Upper lobe of left lung (tissue), 4 donors: ENCODE data around the gene APBA3.

Experiments
- EP300 ChIP-seq, 4 donors: sonication (generic); formaldehyde crosslinking; IDR thresholded peaks; one replicate each; pipeline ENCODE4 v1.5.1; 2017; ENCODE audit warnings: antibody characterized with exemption in 4 of 4, control low read depth in 2 of 4
- POLR2AphosphoS5 ChIP-seq, 2 donors: sonication (generic); formaldehyde crosslinking; IDR thresholded peaks; one replicate each; pipeline ENCODE4 v1.5.1; 2017; ENCODE audit warnings: antibody characterized with exemption in 2 of 2
- TF ChIP-seq, protein P1 (sequence below), 6 experiments: fragments of 450-650 bp in 4 of 6; fragments of 200-600 bp in 2 of 6; sonication (generic) in 2 of 6; IDR thresholded peaks; one replicate each; pipeline ENCODE4 v1.5.1; 2016 to 2019; ENCODE audit warnings: antibody characterized with exemption in 6 of 6

GRCh38 chr19:3759482-3760254 is 1.8 kb downstream of the APBA3 start:
- TF ChIP-seq, protein P1, sequence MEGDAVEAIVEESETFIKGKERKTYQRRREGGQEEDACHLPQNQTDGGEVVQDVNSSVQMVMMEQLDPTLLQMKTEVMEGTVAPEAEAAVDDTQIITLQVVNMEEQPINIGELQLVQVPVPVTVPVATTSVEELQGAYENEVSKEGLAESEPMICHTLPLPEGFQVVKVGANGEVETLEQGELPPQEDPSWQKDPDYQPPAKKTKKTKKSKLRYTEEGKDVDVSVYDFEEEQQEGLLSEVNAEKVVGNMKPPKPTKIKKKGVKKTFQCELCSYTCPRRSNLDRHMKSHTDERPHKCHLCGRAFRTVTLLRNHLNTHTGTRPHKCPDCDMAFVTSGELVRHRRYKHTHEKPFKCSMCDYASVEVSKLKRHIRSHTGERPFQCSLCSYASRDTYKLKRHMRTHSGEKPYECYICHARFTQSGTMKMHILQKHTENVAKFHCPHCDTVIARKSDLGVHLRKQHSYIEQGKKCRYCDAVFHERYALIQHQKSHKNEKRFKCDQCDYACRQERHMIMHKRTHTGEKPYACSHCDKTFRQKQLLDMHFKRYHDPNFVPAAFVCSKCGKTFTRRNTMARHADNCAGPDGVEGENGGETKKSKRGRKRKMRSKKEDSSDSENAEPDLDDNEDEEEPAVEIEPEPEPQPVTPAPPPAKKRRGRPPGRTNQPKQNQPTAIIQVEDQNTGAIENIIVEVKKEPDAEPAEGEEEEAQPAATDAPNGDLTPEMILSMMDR (IDR thresholded peaks at IDR 0.05), result no peak
- TF ChIP-seq POLR2AphosphoS5 (IDR thresholded peaks at IDR 0.05) (no peak), EP300 (IDR thresholded peaks at IDR 0.05) (no peak)
